ENCODE measurements around the gene STARD13. TPM values are rescaled to one million over a fixed set of nuclear protein-coding genes. Genes with fewer than 3 reads are reported as not detected.

The STARD13 gene
- total and polyA plus RNA-seq, 2 donors = 26.7 to 67.8 TPM

- DNase-seq (ENCODE audit: extremely low spot score) = no peak
- Histone ChIP-seq H3K4me1 (ENCODE audit: insufficient read depth) (no peaks in the 10 kb centered on the region), H3K4me3 (ENCODE audit: low read depth, low read length) (no peak overlapping the region), H3K36me3 (ENCODE audit: insufficient read depth) (no peaks in the 10 kb centered on the region), H3K27ac (ENCODE audit: low read depth) (no peak overlapping the region)
- 46% methylated on average over 2 of the region's 2 CpGs for WGBS
Measured at GRCh38 chr13:33262594-33262993, 23.0 kb downstream of the STARD13 start.

GRCh38 chr13:33262062-33262487, 23.5 kb downstream of the STARD13 start:
- Histone ChIP-seq H3K4me1 (ENCODE audit: insufficient read depth) (no peaks in the 10 kb centered on the region), H3K4me3 (ENCODE audit: low read depth, low read length) (no peak overlapping the region), H3K36me3 (ENCODE audit: insufficient read depth) (no peaks in the 10 kb centered on the region), H3K27ac (ENCODE audit: low read depth) (no peak overlapping the region)
- no peak for DNase-seq (ENCODE audit: extremely low spot score)
- WGBS = 37% methylated on average over 6 of the region's 6 CpGs

DNA sequence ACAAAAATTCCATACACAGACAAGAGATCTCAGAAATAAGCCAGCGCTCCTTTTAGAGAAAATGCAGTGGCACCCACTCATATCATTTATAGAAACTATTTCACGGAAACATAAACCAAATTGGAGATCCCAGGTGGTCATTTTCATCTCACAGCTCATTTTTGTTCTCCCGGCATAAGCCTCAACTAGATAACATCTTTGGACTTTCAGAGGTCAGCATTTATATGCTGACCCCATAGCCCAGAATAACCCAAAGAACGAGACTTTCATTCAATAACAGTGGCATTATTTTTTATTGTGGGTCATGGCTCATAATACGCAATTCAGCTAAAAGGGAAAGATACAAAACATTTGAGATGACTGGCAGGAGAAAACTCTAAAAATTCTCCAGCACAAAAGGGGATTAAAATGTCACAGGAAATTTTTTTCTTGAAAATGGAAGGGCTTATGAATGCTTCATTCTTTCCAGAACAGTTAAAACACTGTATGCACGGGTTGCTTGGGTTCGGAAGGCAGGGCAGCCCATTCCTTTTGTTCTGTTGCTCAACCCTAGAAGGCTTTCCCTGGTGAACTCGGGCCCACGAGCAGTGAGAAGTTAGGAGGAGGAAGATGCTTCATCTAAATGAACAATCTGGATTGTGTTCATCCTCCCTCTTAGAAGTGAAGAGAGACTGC, 24.0 kb downstream of the STARD13 start:
- 30% methylated on average over 9 of the region's 9 CpGs for WGBS
- Histone ChIP-seq H3K4me1 (ENCODE audit: insufficient read depth) (no peaks in the 10 kb centered on the region), H3K36me3 (ENCODE audit: insufficient read depth) (no peaks in the 10 kb centered on the region), H3K4me3 (ENCODE audit: low read depth, low read length) (no peak overlapping the region), H3K27ac (ENCODE audit: low read depth) (no peak overlapping the region)
- DNase-seq (ENCODE audit: extremely low spot score) = no peak

- no peak for DNase-seq (ENCODE audit: extremely low spot score)
- Histone ChIP-seq H3K27ac (ENCODE audit: low read depth) (no peak overlapping the region), H3K36me3 (ENCODE audit: insufficient read depth) (no peaks in the 10 kb centered on the region), H3K4me1 (ENCODE audit: insufficient read depth) (no peaks in the 10 kb centered on the region), H3K4me3 (ENCODE audit: low read depth, low read length) (no peak overlapping the region)
- 47% methylated on average over 10 of the region's 10 CpGs for WGBS
Measured at GRCh38 chr13:33260168-33261098, 25.1 kb downstream of the STARD13 start.

DNA sequence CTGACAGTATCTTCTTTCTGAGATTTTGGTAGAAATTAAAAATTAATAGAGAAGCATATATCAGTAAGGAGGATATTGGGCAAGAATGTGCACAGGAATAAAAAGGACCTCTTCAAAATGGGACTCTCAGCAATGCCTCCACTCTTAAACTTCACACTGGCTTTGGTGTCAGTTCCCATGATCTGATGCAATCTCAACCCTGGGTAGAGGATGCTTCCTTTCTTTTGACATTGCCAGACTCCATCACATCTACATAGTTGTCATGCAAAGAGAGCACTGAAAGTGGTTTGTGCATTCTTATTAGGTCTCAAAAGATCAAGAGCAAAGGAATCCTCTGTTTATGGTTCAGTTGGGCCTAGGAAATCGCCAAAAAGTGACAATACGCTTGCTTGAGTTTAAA, 26.3 kb downstream of the STARD13 start:
- peak overlapping the region; percentile 78 for H3K27ac ChIP-seq (ENCODE audit: low read depth)
- no peak overlapping the region for H3K4me3 ChIP-seq (ENCODE audit: low read depth, low read length)
- WGBS = 80% methylated on average over 2 of the region's 2 CpGs
- no peaks in the 10 kb centered on the region for H3K4me1 ChIP-seq (ENCODE audit: insufficient read depth)
- DNase-seq (ENCODE audit: extremely low spot score) = no peak
- no peaks in the 10 kb centered on the region for H3K36me3 ChIP-seq (ENCODE audit: insufficient read depth)

DNA sequence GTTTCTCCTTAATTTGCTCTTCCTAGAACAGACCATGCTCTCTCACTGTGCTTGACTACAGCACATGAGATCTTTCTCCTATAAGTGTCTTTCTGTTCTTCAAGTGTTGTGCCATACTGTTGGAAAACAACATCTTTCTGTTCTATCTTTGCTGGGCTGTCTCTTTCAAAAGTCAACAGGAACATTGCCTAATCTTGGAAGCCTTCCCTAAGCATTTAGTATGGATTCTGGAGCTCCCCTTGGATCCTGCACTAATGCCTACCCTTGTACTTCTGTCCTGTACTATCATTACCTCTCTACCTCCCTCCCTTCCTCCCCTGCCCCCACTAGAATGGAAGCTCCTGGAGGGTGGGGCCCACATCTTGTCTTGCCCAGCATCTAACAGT, 26.8 kb downstream of the STARD13 start:
- DNase-seq (ENCODE audit: extremely low spot score) = no peak
- Histone ChIP-seq H3K4me1 (ENCODE audit: insufficient read depth) (no peaks in the 10 kb centered on the region), H3K27ac (ENCODE audit: low read depth) (peak overlapping the region; percentile 78), H3K4me3 (ENCODE audit: low read depth, low read length) (no peak overlapping the region), H3K36me3 (ENCODE audit: insufficient read depth) (no peaks in the 10 kb centered on the region)

DNA sequence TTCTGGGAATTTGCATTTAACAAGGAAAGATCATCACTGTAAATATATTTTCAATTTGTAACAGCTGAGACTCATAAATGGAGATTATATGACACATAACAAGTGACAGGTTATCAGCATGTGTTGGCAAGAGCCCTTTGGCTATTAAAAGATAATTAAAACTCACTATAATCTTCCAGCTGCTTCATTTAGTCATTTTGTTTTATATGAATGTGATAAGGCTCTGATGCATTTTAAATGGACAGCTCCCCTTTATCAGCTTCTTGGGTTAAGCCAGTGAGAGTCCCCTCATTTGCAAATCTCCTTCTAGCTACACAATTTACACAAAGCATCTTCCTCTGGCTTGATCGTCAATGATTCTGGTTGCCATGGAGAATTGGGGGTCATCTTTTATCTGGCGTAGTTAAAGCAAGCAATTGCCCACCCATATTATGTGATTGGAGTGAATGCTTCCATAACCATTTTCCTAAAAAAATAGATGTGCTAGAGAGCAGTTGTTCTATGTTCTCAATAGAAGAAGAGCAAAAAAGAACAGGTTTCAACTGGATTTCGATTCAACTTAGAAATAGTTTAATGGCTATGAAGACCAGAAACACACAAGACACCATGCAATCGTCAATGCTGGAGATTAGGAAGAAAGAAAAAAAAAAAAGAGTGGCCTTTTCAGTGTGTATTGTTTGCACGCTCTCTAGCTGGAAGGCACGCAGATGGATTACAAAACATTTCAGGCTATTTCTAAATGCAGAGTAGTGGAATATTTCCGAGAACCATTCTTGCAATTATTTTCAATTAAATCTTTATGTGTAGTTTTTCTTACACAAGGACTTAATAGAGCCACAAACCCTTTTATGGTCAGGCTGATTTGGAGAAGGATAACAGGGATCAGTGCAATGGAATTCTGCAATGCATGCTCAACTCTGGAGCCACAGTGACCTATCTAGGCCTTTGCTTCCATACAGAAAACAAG, 27.4 kb downstream of the STARD13 start:
- DNase-seq (ENCODE audit: extremely low spot score) = no peak
- Histone ChIP-seq H3K4me1 (ENCODE audit: insufficient read depth) (no peaks in the 10 kb centered on the region), H3K27ac (ENCODE audit: low read depth) (peak overlapping the region; percentile 38), H3K4me3 (ENCODE audit: low read depth, low read length) (no peak overlapping the region), H3K36me3 (ENCODE audit: insufficient read depth) (no peaks in the 10 kb centered on the region)
- 41% methylated on average over 7 of the region's 7 CpGs for WGBS

DNA sequence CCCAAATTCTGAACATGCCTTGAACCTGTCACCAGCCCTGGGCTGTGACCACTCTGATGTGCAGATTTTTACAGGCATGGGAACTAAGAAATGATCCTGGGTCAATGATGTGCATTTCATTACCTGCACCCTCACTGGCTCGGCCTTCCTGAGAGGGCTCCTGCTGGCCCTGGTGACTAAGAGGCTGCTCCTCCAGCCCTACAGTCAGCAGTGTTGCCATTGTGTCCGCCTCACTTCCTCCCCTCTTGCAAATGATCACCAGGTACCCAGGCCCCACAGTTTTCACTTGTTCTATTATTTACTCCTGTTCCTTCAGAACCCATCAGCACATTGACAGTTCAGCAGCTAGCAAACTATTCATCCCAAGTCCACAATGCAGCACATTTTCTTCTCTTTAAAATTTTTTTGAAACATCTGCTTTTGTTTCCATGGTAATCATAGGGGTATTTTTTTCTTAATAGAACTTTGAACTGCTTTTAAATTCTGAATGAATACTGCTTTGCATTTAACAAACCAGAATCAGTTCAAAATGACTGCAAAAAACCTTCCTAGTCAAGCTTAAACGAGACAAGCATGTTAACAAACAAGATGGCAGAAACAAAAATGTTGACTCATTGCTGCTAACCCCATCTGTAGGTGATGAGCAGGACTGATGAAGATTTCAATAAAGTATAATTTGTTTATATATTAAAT, 29.3 kb downstream of the STARD13 start:
- H3K27ac ChIP-seq (ENCODE audit: low read depth) = no peak overlapping the region
- no peak for DNase-seq (ENCODE audit: extremely low spot score)
- no peaks in the 10 kb centered on the region for H3K4me1 ChIP-seq (ENCODE audit: insufficient read depth)
- 88% methylated on average over 3 of the region's 3 CpGs for WGBS
- no peak overlapping the region for H3K4me3 ChIP-seq (ENCODE audit: low read depth, low read length)
- no peaks in the 10 kb centered on the region for H3K36me3 ChIP-seq (ENCODE audit: insufficient read depth)

GRCh38 chr13:33252135-33252534, 33.4 kb downstream of the STARD13 start:
- WGBS = 79% methylated on average over 4 of the region's 4 CpGs
- Histone ChIP-seq H3K36me3 (ENCODE audit: insufficient read depth) (no peaks in the 10 kb centered on the region), H3K27ac (ENCODE audit: low read depth) (no peak overlapping the region), H3K4me3 (ENCODE audit: low read depth, low read length) (no peak overlapping the region), H3K4me1 (ENCODE audit: insufficient read depth) (no peaks in the 10 kb centered on the region)
- DNase-seq (ENCODE audit: extremely low spot score) = no peak

- Histone ChIP-seq H3K4me3 (ENCODE audit: low read depth, low read length) (no peak overlapping the region), H3K36me3 (ENCODE audit: insufficient read depth) (no peaks in the 10 kb centered on the region), H3K27ac (ENCODE audit: low read depth) (no peak overlapping the region), H3K4me1 (ENCODE audit: insufficient read depth) (no peaks in the 10 kb centered on the region)
- no peak for DNase-seq (ENCODE audit: extremely low spot score)
- WGBS = 11% methylated on average over 2 of the region's 2 CpGs
Measured at GRCh38 chr13:33251131-33251661, 34.4 kb downstream of the STARD13 start.

- no peaks in the 10 kb centered on the region for H3K4me1 ChIP-seq (ENCODE audit: insufficient read depth)
- no peaks in the 10 kb centered on the region for H3K36me3 ChIP-seq (ENCODE audit: insufficient read depth)
- DNase-seq (ENCODE audit: extremely low spot score) = no peak
- no peak overlapping the region for H3K27ac ChIP-seq (ENCODE audit: low read depth)
- no peak overlapping the region for H3K4me3 ChIP-seq (ENCODE audit: low read depth, low read length)
Measured at GRCh38 chr13:33250609-33251008, 34.9 kb downstream of the STARD13 start.

- Histone ChIP-seq H3K36me3 (ENCODE audit: insufficient read depth) (no peaks in the 10 kb centered on the region), H3K27ac (ENCODE audit: low read depth) (no peak overlapping the region), H3K4me3 (ENCODE audit: low read depth, low read length) (no peak overlapping the region), H3K4me1 (ENCODE audit: insufficient read depth) (no peaks in the 10 kb centered on the region)
- no peak for DNase-seq (ENCODE audit: extremely low spot score)
- 83% methylated on average over 3 of the region's 3 CpGs for WGBS
Measured at GRCh38 chr13:33249894-33250293, 35.7 kb downstream of the STARD13 start.

GRCh38 chr13:33249066-33249465, 36.5 kb downstream of the STARD13 start:
- DNase-seq (ENCODE audit: extremely low spot score) = no peak
- no peaks in the 10 kb centered on the region for H3K4me1 ChIP-seq (ENCODE audit: insufficient read depth)
- 91% methylated on average over 6 of the region's 6 CpGs for WGBS
- no peaks in the 10 kb centered on the region for H3K36me3 ChIP-seq (ENCODE audit: insufficient read depth)
- H3K4me3 ChIP-seq (ENCODE audit: low read depth, low read length) = no peak overlapping the region
- H3K27ac ChIP-seq (ENCODE audit: low read depth) = no peak overlapping the region

Measured in urinary bladder (tissue), 4 donors.